GM06990 (cell line): Measurements from ENCODE around the gene ATF1.
"Not testable (repeated sequence)": the region's sequence is repeated elsewhere in the genome, so short reads cannot be mapped to it uniquely, and the experiment has no call there.

ENCODE experiments used
- DNase-seq: peaks from one replicate; pipeline ENCODE4 v3.0.0-alpha.2; 2011; ENCODE audit not compliant: insufficient read length; ENCODE audit errors: extremely low read depth
- H3K27me3 ChIP-seq: replicated peaks from 2 replicates; pipeline ENCODE4 v1.6.0; 2011; ENCODE audit warnings: low read length; ENCODE audit not compliant: control insufficient read depth, insufficient read depth
- H3K36me3 ChIP-seq: 2 replicates; pipeline ENCODE4 v1.5.1; 2011; ENCODE audit warnings: low read length; ENCODE audit not compliant: control insufficient read depth, insufficient read depth
- H3K4me3 ChIP-seq: replicated peaks from 2 replicates; pipeline ENCODE4 v1.5.1; 2011; ENCODE audit warnings: low read depth, mild to moderate bottlenecking, control low read depth, low read length
- TF ChIP-seq, protein P1 (sequence below): IDR thresholded peaks from 2 replicates; pipeline ENCODE4 v1.5.1; 2011; ENCODE audit warnings: low read length, control low read depth, mild to moderate bottlenecking, inconsistent platforms; ENCODE audit not compliant: insufficient read depth, poor library complexity, severe bottlenecking

The ATF1 gene

DNA sequence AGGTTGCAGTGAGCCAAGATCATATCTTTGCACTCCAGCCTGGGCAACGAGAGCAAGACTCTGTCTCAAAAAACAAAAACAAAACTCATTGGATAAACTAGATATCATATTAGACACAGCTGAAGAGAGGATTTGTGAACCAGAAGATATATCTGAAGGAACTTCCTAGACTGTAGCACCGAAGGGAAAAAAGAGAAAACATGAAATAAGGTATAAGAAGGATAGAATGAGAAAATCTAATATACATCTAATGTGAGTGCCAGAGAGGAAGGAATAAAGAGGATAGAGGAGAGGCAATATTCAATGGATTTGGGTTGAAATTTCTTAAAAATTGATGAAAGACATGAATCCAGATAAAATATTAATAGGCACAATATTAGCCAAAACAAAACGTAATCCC lies 101.4 kb downstream of the ATF1 start:
- Histone ChIP-seq H3K36me3 (no peaks in the 10 kb centered on the region), H3K27me3 (no peaks in the 10 kb centered on the region), H3K4me3 (no peak overlapping the region)
- no peak for DNase-seq
- TF ChIP-seq, protein P1, sequence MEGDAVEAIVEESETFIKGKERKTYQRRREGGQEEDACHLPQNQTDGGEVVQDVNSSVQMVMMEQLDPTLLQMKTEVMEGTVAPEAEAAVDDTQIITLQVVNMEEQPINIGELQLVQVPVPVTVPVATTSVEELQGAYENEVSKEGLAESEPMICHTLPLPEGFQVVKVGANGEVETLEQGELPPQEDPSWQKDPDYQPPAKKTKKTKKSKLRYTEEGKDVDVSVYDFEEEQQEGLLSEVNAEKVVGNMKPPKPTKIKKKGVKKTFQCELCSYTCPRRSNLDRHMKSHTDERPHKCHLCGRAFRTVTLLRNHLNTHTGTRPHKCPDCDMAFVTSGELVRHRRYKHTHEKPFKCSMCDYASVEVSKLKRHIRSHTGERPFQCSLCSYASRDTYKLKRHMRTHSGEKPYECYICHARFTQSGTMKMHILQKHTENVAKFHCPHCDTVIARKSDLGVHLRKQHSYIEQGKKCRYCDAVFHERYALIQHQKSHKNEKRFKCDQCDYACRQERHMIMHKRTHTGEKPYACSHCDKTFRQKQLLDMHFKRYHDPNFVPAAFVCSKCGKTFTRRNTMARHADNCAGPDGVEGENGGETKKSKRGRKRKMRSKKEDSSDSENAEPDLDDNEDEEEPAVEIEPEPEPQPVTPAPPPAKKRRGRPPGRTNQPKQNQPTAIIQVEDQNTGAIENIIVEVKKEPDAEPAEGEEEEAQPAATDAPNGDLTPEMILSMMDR: no peak

DNA sequence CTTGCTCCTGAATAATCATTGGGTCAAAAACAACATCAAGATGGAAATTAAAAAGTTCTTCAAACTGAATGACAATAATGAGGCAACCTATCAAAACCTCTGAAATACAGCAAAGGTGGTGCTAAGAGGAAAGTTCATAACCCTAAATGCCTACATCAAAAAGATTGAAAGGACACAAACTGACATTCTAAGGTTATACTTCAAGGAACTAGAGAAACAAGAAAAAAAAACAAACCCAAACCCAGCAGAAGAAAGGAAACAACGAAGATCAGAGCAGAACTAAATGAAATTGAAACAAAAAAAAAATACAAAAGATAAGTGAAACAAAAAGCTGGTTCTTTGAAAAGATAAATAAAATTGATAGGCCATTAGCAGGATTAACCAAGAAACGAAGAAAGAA lies 105.0 kb downstream of the ATF1 start:
- not testable (repeated sequence) for H3K27me3 ChIP-seq, H3K4me3 ChIP-seq, DNase-seq, H3K36me3 ChIP-seq
